Adipose tissue (tissue), 3 donors: Measurements from ENCODE around the gene MS4A1. TPM values are rescaled to one million over a fixed set of nuclear protein-coding genes. Genes with fewer than 3 reads are reported as not detected.
"Not testable (repeated sequence)": the region's sequence is repeated elsewhere in the genome, so short reads cannot be mapped to it uniquely, and the experiment has no call there.

Experiments used
- H3K27ac ChIP-seq: one replicate; pipeline ENCODE4 v1.5.1; 2013; ENCODE audit warnings: low read depth, low read length
- WGBS, 3 donors: extraction: QIAGEN DNeasy Blood & Tissue Kit; methylation state at CpG; one replicate each; pipeline ENCODE4 v1.1.7; 2013; 5-methylcytosine and 5-hydroxymethylcytosine counted together
- polyA plus RNA-seq, 3 donors: library from polyadenylated mRNA; stranded (reverse); fragments of 200-250 nt; gene quantifications; one replicate each; pipeline ENCODE4 v1.2.3, GENCODE V29; 2013
- donor health status: healthy with polysubstance abuse.
- donor health status: Bipolar disorder and iron deficiency.
- donor health status: healthy.

Gene MS4A1
- polyA plus RNA-seq, result 1 to 10 TPM in 2 of 3 donors, under 1 TPM in 1; 0.11 to 2.0 (median 1.3) TPM

DNA sequence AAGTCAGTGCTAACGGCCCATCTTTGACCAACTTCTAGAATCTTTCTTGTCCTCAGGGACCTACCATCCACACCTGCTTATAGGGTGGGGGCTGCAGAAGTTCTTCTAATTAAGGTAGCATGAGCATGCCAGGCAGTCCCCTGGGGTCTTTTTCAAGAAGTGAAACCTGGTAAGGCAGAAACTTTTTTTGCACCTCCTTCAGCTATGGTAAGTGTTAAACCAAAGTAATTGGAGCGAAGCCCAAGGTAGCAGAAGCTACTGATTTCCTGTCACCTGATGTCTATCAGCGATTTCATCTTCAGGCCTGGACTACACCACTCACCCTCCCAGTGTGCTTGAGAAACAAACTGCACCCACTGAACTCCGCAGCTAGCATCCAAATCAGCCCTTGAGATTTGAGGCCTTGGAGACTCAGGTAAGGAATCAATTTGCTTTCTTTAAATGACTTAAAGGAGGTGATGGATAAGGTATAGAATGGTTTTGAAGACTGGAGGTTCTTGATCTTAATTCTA is at the start of gene MS4A1:
TSS of gene MS4A1 (plus strand) at position 317 of the 512 bp plus-strand sequence. CDS start 6,528 bp downstream, outside the sequence.
- WGBS, 3 donors, result 59 to 67% (median 66%) methylated on average over 4 of the region's 4 CpGs

DNA sequence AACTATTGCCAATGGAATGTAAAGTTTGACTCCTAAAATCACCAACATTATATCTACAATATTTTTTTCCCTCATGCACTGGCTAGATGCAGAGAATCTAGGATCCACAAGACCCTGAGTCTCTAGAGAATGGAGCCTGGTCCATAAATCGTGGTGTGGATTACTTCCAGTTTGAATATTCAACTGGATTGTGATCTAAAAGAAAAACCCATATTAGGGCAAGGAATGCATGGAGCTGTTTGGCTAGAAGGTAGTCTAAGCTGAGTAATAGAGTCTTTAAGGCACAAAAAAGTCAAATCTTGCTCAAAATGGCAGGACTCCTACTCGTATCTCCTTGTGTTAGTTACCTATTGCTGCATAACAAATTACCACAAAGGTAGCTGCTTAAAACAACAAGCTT is 35.6 kb upstream of the MS4A1 start:
- WGBS, 3 donors, result 10 to 36% (median 23%) methylated on average over 2 of the region's 2 CpGs
- no peak overlapping the region for H3K27ac ChIP-seq

More for the DNA sequence above, at the start of gene MS4A1:
- no peak within 1 kb of the TSS for H3K27ac ChIP-seq

DNA sequence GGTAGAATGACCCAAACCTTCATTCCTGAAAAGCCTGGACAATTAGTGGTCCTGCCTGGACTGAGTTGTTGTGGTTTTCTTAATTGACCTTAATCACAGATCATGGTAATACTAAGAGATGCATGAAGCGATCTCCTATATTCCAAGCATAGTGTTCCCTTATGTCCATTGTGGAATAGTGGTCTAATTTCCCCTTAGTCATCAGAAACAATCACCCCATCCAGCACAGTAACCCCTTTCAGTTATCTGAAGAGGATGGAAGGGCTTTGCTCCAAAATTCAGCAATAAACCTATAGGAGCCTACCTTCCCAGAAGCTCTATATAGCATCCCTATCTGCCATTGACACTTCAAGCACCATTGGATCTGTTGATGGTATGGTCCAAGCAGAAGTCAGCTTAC is 33.0 kb upstream of the MS4A1 start:
- H3K27ac ChIP-seq, result no peak overlapping the region
- 15 to 91% (median 86%) methylated on average over 1 of the region's 1 CpG for WGBS, 3 donors

DNA sequence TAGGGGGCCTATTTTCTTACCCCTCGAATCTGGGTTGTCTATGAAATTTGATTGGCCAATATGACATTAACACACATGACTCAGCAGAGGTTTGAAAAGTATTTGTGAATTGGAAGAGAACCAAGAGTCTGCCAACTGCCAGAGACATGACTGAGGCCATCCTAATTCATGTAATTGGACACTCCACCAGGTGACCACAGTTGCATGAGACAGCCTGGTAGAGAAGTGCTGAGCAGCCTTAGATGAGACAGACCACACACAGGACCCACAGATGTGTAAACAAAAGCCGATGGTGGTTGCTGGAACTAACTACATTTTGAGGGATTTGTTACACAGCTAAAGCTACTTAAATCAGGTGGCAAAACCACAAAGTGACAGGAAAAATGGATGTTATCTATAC is 27.1 kb upstream of the MS4A1 start:
- 38 to 52% (median 50%) methylated on average over 2 of the region's 2 CpGs for WGBS, 3 donors
- no peak overlapping the region for H3K27ac ChIP-seq

DNA sequence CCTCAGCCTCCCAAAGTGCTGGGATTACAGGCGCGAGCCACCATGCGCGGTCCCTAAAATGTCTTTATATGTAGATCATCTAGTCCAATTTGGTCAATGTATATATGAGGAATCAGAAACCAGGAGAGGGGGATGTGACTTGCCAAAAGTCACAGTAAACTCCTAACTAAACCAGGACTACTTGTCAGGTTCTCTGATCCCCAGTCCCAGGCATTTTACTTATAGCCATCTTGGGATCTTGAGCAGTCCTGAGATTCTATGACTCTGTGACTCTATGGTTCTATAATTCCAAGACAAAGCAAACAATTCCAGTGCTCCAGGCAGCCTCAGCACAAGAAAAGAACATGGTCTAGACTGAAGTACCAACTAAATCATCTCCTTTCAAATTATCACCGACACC is 26.4 kb upstream of the MS4A1 start, which contains the start of gene MS4A5:
TSS of gene MS4A5 (plus strand) at position 301 of the 400 bp plus-strand sequence. CDS start 103 bp downstream, outside the sequence.
- WGBS, 3 donors, result 95 to 99% (median 96%) methylated on average over 5 of the region's 5 CpGs
- H3K27ac ChIP-seq, result no peak within 1 kb of the TSS

DNA sequence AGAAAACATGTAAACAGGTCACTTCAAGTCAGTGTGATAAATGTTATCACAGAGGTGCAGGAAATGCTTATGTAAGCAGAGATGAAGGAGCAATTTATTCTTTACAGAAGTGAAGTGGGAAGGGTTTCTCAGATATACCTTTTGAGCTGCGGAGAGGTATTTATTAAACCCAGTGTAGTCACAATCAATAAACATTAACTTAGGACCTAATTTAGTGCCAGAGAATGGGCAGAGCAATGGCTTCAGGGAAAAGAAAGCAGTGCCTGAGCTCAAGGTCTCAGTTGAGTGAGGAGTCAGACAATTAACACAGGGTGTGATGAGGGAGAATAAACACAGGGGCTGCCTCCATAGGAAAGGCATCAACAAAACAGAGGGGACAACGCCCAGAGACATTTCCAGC is 24.4 kb upstream of the MS4A1 start:
- no peak overlapping the region for H3K27ac ChIP-seq
- 38 to 82% (median 79%) methylated on average over 2 of the region's 2 CpGs for WGBS, 3 donors

DNA sequence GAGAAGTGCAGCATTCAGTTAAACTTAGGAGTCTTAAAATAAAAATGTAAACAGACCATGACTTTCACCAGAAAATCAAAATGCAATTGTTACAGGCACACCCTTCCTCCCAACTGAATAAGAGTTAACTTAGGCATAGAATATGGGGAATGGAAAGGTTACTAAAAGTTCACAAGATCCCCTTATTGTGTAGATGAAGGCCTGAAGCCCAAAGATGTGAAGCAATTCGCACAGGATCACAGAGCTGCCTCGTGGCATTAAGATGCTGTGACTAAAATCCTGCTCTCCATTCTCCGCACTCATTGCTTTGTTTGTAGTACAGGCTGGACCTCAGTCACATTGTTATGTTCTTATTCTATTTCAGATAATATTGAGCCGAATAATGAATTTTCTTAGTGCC is 22.2 kb upstream of the MS4A1 start:
- 76 to 81% (median 77%) methylated on average over 4 of the region's 4 CpGs for WGBS, 3 donors
- no peak overlapping the region for H3K27ac ChIP-seq

DNA sequence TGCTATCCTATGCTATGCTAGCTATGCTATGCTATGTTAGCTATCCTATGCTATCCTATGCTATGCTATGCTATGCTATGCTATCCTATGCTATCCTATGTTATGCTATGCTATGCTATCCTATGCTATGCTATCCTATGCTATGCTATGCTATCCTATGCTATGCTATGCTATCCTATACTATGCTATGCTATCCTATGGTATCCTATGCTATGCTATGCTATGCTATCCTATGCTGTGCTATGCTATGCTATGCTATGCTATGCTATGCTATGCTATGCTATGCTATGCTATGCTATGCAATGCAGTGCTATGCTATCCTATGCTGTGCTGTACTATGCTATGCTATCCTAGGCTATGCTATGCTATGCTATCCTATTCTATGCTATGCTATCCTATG is 8.6 kb upstream of the MS4A1 start:
- H3K27ac ChIP-seq, result no peak overlapping the region

DNA sequence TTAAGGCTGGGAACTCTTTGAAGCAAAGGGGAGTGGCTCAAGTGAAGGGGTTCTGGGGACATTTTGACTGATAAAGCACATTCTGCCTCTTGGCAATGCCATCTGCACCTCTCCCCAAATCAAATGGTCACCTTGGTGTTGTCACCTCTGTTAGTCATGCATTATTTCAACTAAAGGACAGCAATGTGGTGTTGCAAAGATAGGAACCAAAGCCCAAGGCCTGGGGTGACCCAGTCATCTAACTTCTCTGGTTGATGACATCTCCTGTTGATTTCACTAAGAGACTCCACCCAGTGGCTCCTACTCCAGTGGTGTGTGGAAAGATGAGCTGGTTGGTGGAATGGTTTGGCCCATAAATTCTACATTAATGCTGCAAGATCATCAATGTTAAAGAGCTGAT is 7.8 kb upstream of the MS4A1 start:
- no peak overlapping the region for H3K27ac ChIP-seq

DNA sequence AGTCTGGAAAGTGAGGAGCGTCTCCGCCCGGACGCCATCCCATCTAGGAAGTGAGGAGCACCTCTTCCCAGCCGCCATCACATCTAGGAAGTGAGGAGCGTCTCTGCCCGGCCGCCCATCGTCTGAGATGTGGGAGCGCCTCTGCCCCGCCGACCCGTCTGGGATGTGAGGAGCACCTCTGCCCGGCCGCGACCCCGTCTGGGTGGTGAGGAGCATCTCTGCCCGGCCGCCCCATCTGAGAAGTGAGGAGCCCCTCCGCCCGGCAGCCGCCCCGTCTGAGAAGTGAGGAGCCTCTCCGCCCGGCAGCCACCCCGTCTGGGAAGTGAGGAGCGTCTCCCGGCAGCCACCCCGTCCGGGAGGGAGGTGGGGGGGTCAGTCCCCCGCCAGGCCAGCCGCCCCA is 4.5 kb upstream of the MS4A1 start:
- not testable (repeated sequence) for H3K27ac ChIP-seq
- 93 to 96% (median 95%) methylated on average over 17 to 32 of the region's 32 CpGs for WGBS, 3 donors

DNA sequence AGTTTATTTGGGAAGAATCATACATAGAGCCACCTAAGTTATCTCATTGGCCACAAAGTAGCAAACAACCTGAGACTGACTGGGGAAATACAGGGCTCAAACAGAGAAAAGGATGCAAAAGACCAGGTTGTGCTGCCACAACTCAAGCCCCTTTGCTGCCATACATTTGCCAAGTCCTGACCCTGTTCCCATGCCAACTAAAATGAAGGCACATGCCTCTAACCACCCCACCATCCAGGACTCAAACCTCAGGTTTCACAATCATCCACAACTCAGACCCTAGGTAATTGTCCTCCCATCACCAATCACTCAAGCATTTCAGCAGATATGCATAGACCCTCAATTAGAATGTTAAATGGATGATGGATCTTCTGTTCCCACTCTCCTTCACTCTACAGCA is 1.4 kb upstream of the MS4A1 start:
- no peak overlapping the region for H3K27ac ChIP-seq

DNA sequence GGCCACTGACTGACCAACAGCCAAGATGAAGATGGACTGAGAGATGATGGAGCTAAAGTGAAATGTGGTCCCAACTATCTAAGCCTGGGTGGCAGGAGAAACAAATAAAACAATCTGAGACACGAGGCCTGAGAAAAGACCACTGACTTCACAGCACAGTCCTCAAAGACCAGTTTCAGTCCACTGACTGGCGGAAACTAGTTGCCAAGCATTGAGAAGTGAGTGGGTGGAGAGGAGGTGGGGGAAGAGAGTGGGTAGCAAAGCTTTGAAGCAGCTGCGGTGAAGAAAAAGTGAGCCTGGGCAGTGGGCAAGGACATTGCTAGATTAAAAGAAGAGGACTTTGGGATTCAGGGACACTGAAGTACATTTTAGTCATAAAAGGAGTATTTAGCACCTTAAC is 1.9 kb downstream of the MS4A1 start:
- H3K27ac ChIP-seq, result no peak overlapping the region
- 70 to 80% (median 74%) methylated on average over 3 of the region's 3 CpGs for WGBS, 3 donors

DNA sequence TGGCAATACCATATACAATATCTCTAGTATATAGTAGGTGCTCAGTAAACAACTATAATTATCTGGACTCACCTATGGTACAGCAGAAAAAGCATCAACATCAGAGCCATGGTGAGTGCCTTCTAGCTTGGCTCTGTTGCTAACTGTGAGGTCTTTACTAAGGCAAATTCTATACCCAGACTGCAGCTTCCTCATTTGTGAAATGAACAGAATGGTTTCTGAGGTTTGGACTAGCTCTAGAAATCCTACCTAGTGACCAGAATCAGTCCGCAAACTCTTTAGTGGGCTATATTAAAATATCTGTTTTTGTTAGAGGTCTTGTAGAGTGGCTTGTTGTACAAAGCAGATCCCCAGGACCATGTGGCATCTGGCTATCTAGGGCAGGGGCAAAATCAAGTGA is 3.7 kb downstream of the MS4A1 start:
- no peak overlapping the region for H3K27ac ChIP-seq
- WGBS, 3 donors, result 97% methylated on average over 1 of the region's 1 CpG

DNA sequence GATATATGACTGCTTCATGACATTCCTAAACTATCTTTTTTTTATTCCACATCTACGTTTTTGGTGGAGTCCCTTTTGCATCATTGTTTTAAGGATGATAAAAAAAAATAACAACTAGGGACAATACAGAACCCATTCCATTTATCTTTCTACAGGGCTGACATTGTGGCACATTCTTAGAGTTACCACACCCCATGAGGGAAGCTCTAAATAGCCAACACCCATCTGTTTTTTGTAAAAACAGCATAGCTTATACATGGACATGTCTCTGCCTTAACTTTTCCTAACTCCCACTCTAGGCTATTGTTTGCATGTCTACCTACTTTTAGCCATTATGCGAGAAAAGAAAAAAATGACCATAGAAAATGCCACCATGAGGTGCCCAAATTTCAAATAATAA is 13.2 kb downstream of the MS4A1 start:
- no peak overlapping the region for H3K27ac ChIP-seq
- WGBS, 3 donors, result 64 to 70% (median 67%) methylated on average over 2 of the region's 2 CpGs

DNA sequence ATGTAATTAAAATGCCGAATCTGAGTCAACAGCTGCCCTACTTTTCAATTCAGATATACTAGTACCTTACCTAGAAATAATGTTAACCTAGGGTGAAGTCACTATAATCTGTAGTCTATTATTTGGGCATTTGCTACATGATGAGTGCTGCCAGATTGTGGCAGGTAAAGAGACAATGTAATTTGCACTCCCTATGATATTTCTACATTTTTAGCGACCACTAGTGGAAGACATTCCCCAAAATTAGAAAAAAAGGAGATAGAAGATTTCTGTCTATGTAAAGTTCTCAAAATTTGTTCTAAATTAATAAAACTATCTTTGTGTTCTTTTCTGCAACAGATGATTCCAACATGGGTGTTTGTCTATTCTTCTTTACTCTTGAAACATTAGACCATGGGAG is 14.1 kb downstream of the MS4A1 start:
- 55 to 69% (median 68%) methylated on average over 2 of the region's 2 CpGs for WGBS, 3 donors
- H3K27ac ChIP-seq, result no peak overlapping the region

DNA sequence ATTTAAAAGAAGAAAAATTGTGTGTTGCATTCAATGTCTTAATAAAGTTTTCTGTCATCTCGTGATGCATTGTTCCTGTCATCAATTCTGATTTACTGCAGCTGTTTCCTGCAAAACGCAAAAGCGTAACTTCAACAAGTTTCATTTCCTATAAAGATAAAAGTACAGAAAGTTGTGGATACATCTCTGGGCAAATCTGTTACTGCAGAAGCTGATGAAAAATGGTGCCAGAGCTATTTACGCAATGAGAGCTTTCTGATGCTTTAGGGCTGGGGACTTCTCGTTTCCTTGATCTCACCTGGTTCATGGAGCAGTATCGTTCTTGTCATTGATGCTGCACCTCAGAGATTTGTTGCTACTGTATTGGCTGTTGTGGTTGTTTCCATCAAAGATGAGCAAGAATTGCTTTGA is 21.4 kb downstream of the MS4A1 start:
- 36 to 65% (median 43%) methylated on average over 6 of the region's 6 CpGs for WGBS, 3 donors
- H3K27ac ChIP-seq, result no peak overlapping the region

DNA sequence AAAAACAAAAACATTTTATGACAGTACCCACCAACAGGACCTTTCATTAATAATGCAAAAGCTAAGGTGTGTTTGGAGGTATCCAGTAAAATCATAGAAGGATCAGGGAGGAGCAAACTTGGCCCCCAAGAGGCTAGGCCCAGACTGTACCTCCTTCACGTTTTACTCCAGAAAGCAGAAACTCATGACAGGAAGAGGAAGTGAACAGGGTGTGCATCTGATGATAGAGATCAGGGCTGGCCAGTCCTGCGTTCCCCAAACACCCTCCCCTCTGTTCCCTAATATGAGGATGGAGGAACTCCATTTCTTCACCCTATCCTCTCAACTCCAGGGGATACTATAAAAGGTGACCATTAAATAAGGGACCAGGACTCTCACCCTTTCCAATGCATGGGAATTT is 26.7 kb downstream of the MS4A1 start:
- 26 to 58% (median 34%) methylated on average over 2 of the region's 2 CpGs for WGBS, 3 donors

DNA sequence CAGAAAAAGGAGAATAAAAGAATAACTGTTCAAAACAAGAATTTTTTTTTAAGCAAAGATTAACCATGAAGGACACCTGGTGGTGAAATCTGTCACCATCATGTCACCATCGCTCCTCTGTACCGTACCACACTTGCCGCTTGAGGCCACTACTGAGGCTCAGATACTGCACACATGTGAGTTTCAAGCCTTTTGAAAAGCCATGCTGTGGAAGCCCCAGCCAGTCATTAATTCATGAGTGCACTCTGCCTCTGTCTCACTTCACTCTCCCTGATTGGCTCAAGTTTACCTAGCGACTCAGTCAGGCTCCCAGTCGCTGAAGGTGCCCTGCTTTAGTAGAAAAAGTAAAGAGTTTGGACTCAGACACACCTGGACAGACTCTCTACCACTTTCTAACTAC is 30.3 kb downstream of the MS4A1 start:
- 58 to 79% (median 71%) methylated on average over 5 of the region's 5 CpGs for WGBS, 3 donors
- H3K27ac ChIP-seq, result no peak overlapping the region

More for the DNA sequence above, 26.7 kb downstream of the MS4A1 start:
- H3K27ac ChIP-seq, result no peak overlapping the region

DNA sequence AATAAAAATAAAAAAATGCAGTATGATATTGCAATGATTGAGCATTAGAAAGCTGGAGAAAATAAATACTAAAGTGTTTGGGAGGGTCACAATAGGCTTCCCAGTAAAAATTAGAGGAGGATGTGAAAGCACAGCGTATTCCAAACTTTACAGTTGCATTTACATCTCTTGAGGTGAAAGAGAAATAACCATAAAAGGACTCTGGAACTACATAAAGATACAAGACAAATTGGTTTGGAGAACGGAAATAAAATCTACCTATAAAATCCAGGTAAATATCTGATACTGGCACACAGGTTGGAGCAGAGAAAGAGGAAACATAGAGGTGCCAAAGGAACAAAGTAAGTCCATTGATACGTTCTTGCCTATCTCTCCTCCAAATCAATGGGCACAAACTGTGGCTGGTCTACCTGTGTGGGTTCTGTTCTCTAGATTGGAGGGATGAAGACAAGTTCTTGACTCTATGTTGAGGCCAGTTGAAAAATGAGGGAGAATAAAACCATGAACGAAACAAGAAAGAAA is 36.9 kb downstream of the MS4A1 start, which contains the start of gene MS4A12:
TSS of gene MS4A12 (plus strand) at position 291 of the 522 bp plus-strand sequence. CDS start 4,541 bp downstream, outside the sequence.
- no peak within 1 kb of the TSS for H3K27ac ChIP-seq
- WGBS, 3 donors, result 78 to 84% (median 81%) methylated on average over 4 of the region's 4 CpGs

DNA sequence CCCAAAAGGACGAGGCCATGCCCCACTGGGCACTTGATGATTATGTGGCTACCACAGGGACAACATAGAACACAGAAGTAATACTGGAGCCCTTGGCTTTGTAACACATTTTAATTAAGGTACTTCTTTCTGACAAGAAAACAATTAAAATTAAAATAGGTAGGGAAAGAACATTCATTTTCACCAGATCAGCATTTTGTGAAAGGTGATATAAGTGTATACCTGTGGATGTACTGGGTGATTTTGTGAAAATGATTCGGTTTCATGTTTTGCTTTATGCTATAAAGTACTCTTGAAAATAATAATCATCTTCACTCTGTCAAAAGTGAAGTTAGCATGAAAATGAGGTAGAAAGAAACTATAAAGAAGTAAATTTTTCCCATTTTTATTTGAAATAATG is 37.8 kb downstream of the MS4A1 start:
- WGBS, 3 donors, result 78 to 87% (median 84%) methylated on average over 2 of the region's 2 CpGs
- H3K27ac ChIP-seq, result no peak overlapping the region

DNA sequence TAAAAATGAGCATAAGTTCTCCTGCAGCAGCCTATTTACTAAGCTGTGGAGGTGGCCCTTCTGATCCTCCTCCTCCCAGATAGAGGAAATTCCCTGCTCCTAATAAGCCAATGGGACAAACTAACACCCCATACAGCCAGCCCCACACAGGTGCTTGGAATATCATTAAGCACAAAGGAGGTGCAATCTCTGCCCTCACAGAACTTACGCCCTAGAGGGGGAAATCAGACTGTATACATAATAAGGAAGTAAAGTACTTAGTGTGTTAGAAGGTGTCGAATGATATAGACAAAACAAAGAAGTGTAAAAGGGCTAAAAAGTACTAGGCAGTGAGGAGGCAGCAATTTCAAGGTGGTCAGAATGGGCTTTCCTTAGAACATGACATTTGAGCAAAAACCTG is 42.8 kb downstream of the MS4A1 start:
- 59 to 68% (median 60%) methylated on average over 2 of the region's 2 CpGs for WGBS, 3 donors
- H3K27ac ChIP-seq, result no peak overlapping the region
